ENCODE data around the gene SF3B1. TPM values are rescaled to one million over a fixed set of nuclear protein-coding genes. Genes with fewer than 3 reads are reported as not detected.
A peak's percentile ranks its signal among the peaks of the same experiment; 100 is the strongest.
"Not testable (repeated sequence)": the region's sequence is repeated elsewhere in the genome, so short reads cannot be mapped to it uniquely, and the experiment has no call there.

The SF3B1 gene, protein sequence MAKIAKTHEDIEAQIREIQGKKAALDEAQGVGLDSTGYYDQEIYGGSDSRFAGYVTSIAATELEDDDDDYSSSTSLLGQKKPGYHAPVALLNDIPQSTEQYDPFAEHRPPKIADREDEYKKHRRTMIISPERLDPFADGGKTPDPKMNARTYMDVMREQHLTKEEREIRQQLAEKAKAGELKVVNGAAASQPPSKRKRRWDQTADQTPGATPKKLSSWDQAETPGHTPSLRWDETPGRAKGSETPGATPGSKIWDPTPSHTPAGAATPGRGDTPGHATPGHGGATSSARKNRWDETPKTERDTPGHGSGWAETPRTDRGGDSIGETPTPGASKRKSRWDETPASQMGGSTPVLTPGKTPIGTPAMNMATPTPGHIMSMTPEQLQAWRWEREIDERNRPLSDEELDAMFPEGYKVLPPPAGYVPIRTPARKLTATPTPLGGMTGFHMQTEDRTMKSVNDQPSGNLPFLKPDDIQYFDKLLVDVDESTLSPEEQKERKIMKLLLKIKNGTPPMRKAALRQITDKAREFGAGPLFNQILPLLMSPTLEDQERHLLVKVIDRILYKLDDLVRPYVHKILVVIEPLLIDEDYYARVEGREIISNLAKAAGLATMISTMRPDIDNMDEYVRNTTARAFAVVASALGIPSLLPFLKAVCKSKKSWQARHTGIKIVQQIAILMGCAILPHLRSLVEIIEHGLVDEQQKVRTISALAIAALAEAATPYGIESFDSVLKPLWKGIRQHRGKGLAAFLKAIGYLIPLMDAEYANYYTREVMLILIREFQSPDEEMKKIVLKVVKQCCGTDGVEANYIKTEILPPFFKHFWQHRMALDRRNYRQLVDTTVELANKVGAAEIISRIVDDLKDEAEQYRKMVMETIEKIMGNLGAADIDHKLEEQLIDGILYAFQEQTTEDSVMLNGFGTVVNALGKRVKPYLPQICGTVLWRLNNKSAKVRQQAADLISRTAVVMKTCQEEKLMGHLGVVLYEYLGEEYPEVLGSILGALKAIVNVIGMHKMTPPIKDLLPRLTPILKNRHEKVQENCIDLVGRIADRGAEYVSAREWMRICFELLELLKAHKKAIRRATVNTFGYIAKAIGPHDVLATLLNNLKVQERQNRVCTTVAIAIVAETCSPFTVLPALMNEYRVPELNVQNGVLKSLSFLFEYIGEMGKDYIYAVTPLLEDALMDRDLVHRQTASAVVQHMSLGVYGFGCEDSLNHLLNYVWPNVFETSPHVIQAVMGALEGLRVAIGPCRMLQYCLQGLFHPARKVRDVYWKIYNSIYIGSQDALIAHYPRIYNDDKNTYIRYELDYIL
- 100 to 1,000 TPM; 112 to 162 (median 142) TPM for total RNA-seq
- polyA plus RNA-seq = 100 to 1,000 TPM in 2 of 3 donors, 10 to 100 TPM in 1; 89.2 to 137 (median 116) TPM
- long read RNA-seq, donor 1, full-length matches to known transcripts = 66 of 110 reads
- long read RNA-seq, donor 1, partial matches to known transcripts = 39 of 110 reads
- long read RNA-seq, donor 1, other reads (novel, unspliced or antisense) = 5 of 110 reads
- long read RNA-seq, donor 2, full-length matches to known transcripts = 137 of 210 reads
- long read RNA-seq, donor 2, partial matches to known transcripts = 65 of 210 reads
- long read RNA-seq, donor 2, other reads (novel, unspliced or antisense) = 8 of 210 reads

DNA sequence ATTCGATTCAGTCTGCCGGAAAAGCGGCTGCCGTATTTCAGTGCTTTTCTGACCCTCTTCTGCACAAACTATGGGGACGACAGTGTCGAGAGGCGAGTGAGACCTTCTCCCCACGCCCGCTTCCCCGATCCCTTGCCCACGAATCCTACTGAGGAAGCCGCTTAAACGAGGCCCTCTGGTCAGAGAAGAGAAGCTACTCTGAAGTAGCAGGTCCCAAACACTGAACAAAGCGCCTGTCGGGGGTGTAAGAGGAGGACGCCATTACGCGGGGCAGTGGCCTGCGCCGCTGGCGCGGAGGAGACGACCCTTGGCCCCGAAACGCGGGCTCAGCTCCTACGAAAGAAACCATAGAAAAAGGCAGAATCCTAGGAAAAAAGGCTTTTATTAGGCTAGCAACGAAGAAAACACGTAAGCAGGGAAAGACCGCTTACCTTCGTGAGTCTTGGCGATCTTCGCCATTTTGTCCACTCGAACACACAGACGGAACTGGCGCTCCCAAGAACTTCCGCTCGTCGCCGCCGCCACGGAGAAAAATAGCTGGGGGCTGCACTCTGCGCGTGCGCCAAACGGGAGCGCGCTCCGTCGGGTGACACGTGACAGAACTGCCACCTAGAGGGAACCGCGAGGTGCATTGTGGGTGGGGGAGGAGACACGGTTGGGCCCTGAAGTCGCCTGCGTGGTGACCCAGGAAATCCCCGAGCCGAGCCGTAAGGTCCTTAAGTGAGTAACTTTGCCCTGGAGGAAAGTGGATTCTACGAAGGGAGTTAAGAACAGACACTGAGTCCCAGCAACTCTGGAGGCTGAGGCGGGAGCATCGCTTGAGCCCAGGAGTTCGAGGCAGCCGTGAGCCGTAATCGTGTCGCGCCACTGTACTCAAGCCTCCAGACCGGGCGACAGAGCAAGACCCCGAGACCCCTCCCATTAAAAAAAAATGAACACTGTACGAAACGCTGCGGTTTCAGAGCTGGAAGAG lies at the start of gene SF3B1:
Gene SF3B1 (minus strand): TSS at position 488 of the 973 bp plus-strand sequence. CDS start 29 bp downstream, at position 459.
- TF ChIP-seq, protein P1, sequence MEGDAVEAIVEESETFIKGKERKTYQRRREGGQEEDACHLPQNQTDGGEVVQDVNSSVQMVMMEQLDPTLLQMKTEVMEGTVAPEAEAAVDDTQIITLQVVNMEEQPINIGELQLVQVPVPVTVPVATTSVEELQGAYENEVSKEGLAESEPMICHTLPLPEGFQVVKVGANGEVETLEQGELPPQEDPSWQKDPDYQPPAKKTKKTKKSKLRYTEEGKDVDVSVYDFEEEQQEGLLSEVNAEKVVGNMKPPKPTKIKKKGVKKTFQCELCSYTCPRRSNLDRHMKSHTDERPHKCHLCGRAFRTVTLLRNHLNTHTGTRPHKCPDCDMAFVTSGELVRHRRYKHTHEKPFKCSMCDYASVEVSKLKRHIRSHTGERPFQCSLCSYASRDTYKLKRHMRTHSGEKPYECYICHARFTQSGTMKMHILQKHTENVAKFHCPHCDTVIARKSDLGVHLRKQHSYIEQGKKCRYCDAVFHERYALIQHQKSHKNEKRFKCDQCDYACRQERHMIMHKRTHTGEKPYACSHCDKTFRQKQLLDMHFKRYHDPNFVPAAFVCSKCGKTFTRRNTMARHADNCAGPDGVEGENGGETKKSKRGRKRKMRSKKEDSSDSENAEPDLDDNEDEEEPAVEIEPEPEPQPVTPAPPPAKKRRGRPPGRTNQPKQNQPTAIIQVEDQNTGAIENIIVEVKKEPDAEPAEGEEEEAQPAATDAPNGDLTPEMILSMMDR (IDR thresholded peaks at IDR 0.05) = no peak
- intact Hi-C loops (cut with DNase I) = loop anchor here (1.0 to 2.0 kb wide), 3 partner anchors 18 to 64 kb away; partner anchors contain the start of genes COQ10B (in 2 of the 2) and HSPD1 (in 1 of the 2)
- Histone ChIP-seq H3K27ac (peak within 1 kb of the TSS; percentile 99), H3K9me3 (no peaks in the 10 kb centered on the region), H3K4me3 (peak within 1 kb of the TSS; percentile 97), H3K36me3 (ENCODE audit: insufficient read depth in 1 of 2, low read depth in 1 of 2) (no peaks in the 10 kb centered on the region), H3K27me3 (ENCODE audit: insufficient read depth in 3 of 3, low read length in 2 of 3) (no peaks in the 10 kb centered on the region), H3K4me1 (peaks cover 45% of the 10 kb centered on the region)
- ATAC-seq (peak; percentile 98 to 99 (median 99)), DNase-seq (peak; percentile 98 to 99)
- WGBS, 3 donors = 0% methylated on average over 74 of the region's 74 CpGs

DNA sequence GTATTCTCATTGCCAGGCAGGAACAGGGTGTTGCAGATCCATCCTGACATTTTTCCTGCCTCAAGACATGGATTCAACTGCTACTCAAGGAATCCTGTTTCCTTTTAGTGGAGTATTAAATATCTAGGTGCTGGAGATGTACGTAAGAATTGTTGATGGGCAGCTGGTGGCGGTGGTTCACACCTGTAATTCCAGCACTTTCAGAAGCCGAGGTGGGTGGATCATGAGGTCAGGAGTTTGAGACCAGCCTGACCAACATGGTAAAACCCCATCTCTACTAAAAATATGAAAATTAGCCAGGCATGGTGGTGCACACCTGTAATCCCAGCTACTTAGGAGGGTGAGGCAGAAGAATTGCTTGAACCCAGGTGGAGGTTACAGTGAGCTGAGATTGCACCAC lies 49.4 kb upstream of the SF3B1 start:
- H3K9me3 ChIP-seq; intact Hi-C loops (cut with DNase I); H3K4me1 ChIP-seq; H3K27me3 ChIP-seq (ENCODE audit: insufficient read depth in 3 of 3, low read length in 2 of 3); DNase-seq; H3K27ac ChIP-seq; H3K4me3 ChIP-seq: not testable (repeated sequence)
- peaks cover 13 to 56% of the 10 kb centered on the region in 2 donors for H3K36me3 ChIP-seq (ENCODE audit: insufficient read depth in 1 of 2, low read depth in 1 of 2)
- peak in 1 of 4 donors; percentile 6 for ATAC-seq
- 95 to 100% (median 97%) methylated on average over 3 of the region's 3 CpGs for WGBS, 3 donors

DNA sequence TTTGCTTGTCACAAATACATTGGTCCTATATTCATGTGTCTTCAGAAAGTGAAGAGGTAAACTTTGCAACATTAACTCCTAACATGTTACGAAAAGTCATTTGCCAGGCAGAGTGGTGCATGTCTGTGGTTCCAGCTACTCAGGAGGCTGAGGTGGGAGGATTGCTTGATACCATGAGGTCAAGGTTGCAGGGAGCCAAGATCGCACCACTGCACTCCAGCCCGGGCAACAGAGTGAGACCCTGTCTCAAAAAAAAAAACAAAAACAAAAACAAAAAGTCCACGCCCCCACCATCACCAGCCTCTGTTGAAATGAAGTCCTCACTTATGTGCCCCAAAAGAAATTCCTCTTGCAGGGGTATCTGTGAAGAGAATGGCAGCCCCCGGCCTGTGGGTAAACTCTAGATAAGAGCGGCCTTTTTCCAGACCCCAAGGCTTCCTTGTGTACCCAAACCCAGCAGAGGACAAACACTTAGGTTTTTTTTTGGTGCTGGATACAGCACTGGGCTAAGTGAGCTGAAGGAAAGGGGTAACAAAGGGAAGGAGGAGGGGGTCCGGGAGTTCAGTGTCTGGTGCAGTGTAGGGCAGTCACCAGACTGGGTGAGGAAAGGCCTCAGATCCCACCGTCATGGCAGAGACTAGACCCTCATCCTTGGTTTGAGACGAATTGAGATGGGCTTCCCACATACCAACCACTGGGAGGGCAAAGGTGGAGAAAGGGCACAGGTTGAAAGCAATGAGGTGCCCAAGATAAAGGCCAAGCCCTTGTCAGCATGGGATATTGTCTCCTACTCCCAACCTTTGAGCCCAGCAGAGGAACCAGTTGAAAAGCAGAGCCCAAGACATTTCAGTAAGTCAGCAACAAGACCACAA lies 45.6 kb upstream of the SF3B1 start:
- H3K4me3 ChIP-seq = no peak overlapping the region
- H3K27me3 ChIP-seq (ENCODE audit: insufficient read depth in 3 of 3, low read length in 2 of 3) = no peaks in the 10 kb centered on the region
- H3K27ac ChIP-seq = no peak overlapping the region
- peaks cover 10% of the 10 kb centered on the region for H3K9me3 ChIP-seq
- H3K36me3 ChIP-seq (ENCODE audit: insufficient read depth in 1 of 2, low read depth in 1 of 2) = peaks cover 7 to 51% of the 10 kb centered on the region in 2 donors
- WGBS, 3 donors = 91 to 95% (median 91%) methylated on average over 9 of the region's 9 CpGs
- intact Hi-C loops (cut with DNase I) = no loop called here
- no peak for DNase-seq
- TF ChIP-seq, protein P1 (IDR thresholded peaks at IDR 0.05) = no peak
- H3K4me1 ChIP-seq = no peaks in the 10 kb centered on the region
- ATAC-seq = peak in 2 of 4 donors; percentile 14 to 17
